Measurements from ENCODE around the gene VRK2.
"Not testable (repeated sequence)": the region's sequence is repeated elsewhere in the genome, so short reads cannot be mapped to it uniquely, and the experiment has no call there.

VRK2 gene

DNA sequence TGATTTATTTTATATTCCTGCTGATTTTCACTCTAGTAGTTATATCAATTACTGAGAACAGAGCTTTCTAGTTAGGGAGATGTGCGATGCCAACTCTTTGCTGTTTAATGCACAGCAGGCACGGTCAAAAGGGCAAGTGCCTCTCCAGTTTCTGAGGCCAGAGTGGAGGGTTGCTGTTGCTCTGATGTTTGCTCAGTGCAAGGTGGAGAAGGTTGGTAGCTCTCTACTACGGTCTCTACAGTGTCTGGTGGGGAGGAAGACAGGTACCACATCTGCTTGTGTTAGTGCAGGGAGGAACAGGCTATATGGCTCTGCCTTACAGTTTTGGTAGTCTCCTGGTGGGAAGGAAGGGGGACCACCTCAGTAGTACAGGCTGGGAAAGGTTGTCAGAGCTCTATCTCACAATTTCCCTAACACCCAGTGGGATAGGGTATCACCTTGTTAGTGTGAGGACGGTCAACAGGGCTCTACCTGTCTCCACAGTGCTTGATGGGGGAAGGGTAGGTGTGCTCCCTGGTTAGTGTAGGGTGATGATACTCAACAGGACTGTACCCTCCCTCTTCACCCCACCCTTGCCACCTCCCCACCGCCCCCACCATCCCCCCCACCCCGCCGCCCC is 108.7 kb downstream of the VRK2 start:
- H3K27ac ChIP-seq = no peak overlapping the region
- DNase-seq (ENCODE audit: low read depth, low spot score) = no peak

DNA sequence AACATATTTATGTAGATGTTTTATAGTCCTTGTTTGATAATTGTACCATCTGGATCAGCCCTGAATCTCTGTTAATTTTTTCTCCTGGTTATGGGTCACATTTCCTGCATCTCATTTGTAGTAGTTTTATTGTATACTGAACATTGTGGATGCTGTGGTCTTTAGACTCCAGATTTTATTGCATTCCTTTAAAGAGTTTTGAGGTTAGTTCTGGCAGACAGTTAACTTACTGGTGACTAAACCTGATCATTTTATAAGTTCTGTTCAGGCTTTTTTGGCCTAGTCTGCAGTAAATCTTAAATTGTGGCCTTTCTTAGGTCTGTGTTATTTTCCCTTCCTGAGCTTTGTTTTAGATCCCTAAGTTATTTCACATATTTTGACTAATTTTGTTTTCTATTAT is 110.2 kb downstream of the VRK2 start:
- no peak overlapping the region for H3K27ac ChIP-seq
- DNase-seq (ENCODE audit: low read depth, low spot score) = no peak

DNA sequence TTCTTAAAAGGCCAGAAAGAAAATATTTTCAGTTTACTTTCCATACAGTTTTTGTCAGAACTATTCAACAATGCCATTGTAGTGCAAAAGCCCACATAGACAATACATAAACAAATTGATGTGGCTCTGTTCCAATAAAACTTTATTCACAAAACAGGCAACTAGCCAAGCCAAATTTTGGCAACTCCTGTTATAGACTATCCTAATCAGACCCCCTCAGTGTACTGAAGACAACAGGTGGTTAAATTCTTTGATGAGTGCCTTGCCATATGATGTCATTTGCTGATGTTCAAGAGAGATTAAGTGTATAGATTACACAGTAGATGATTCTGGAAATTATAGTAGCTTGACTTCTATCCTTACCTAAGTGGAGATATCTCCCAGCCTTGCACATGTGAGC is 111.1 kb downstream of the VRK2 start:
- no peak overlapping the region for H3K27ac ChIP-seq
- no peak for DNase-seq (ENCODE audit: low read depth, low spot score)

DNA sequence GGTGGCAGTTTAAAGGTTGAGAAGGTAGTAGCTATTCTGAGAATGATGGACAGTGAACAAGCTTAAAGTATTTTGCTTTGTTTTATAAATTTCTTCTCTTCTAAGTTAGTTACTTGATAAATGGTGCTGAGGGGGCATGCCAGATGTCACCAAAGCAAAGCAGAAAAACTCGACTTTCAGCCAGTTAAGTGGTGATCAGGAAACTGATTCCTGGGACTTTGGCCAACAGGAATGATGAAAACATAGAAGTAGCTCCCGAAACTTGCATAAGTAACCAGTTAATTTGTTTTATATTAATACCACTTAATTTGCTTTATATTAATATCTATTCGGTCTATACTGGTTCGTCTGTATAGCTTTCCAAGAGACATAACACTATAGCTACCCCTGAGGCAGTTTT is 111.9 kb downstream of the VRK2 start:
- H3K27ac ChIP-seq = no peak overlapping the region
- no peak for DNase-seq (ENCODE audit: low read depth, low spot score)

DNA sequence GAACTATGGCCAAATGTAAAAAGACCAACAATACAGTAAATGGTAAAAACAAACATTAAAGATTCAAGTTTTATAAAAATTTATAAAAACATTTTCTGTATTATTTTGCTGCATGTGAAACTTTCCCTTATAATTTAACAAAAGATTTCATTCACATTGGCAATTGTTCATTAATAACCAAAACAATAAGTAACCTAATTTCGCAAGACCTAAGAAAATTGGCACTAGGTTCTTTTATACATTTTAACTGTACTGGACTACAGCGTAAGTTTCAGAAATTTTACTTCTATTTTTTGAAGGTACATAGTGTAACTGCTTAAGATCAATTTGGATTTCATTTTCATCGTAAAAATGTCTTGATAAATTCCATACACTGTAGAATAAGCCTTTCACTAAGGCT is 117.3 kb downstream of the VRK2 start:
- no peak for DNase-seq (ENCODE audit: low read depth, low spot score)
- H3K27ac ChIP-seq = no peak overlapping the region

DNA sequence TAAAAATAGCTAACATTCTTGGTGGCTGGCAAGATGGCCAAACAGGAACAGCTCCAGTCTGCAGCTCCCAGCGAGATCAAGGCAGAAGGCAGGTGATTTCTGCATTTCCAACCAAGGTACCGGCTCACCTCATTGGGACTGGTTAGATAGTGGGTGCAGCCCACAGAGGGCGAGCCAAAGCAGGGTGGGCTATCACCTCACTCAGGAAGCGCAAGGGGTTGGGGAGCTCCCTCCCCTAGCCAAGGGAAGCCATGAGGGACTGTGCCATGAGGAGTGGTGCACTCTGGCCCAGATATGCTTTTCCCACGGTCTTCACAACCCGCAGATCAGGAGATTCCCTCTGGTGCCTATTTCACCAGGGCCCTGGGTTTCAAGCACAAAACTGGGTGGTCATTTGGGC is 121.5 kb downstream of the VRK2 start:
- DNase-seq (ENCODE audit: low read depth, low spot score); H3K27ac ChIP-seq: not testable (repeated sequence)

DNA sequence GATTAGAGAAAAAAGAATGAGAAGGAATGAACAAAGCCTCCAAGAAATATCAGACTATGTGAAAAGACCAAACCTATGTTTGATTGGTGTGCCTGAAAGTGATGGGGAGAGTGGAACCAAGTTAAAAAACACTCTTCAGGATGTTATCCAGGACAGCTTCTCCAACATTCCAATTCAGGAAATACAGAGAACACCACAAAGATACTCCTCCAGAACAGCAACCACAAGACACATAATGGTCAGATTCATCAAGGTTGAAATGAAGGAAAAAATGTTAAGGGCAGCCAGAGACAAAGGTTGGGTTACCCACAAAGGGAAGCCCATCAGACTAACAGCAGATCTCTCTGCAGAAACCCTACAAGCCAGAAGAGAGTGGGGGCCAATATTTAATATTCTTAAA is 123.2 kb downstream of the VRK2 start:
- H3K27ac ChIP-seq; DNase-seq (ENCODE audit: low read depth, low spot score): not testable (repeated sequence)

DNA sequence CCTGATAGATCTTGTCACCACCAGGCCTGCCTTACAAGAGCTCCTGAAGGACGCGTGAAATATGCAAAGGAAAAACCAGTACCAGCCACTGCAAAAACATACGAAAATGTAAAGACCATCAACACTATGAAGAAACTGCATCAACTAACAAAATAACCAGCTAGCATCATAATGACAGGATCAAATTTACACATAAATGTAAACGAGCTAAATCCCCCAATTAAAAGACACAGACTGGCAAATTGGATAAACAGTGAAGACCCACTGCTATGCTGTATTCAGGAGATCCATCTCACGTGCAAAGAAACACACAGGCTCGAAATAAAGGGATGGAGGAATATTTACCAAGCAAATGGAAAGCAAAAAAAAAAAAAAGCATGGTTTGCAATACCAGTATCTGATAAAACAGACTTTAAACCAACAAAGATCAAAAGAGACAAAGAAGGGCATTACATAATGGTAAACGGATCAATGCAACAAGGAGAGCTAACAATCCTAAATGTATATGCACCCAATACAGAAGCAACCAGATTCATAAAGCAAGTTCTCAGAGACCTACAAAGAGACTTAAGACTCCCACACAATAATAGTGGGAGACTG is 123.8 kb downstream of the VRK2 start:
- H3K27ac ChIP-seq; DNase-seq (ENCODE audit: low read depth, low spot score): not testable (repeated sequence)

DNA sequence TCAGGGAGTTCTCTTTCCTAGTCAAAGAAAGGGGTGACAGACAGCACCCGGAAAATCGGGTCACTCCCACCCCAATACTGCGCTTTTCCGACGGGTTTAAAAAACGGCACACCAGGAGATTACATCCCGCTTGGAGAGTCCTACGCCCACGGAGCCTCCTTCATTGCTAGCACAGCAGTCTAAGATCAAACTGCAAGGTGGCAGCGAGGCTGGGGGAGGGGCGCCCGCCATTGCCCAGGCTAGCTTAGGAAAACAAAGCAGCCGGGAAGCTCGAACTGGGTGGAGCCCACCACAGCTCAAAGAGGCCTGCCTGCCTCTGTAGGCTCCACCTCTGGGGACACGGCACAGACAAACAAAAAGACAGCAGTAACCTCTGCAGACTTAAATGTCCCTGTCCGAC is 125.2 kb downstream of the VRK2 start:
- not testable (repeated sequence) for DNase-seq (ENCODE audit: low read depth, low spot score); H3K27ac ChIP-seq

DNA sequence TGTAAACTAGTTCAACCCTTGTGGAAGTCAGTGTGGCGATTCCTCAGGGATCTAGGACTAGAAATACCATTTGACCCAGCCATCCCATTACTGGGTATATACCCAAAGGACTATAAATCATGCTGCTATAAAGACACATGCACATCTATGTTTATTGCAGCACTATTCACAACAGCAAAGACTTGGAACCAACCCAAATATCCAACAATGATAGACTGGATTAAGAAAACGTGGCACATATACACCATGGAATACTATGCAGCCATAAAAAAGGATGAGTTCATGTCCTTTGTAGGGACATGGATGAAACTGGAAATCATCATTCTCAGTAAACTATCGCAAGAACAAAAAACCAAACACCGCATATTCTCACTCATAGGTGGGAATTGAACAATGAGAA is 130.6 kb downstream of the VRK2 start:
- H3K27ac ChIP-seq; DNase-seq (ENCODE audit: low read depth, low spot score): not testable (repeated sequence)

DNA sequence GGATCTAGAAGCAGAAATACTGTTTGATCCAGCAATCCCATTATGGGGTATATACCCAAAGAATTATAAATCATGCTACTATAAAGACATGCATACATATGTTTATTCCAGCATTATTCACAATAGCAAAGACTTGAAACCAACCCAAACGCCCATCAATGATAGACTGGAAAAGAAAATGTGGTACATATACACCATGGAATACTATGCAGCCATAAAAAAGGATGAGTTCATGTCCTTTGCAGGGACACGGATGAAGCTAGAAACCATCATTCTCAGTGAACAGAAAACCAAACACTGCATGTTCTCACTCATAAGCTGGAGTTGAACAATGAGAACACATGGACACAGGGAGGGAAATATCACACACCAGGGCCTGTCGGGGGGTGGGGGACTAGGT is 133.6 kb downstream of the VRK2 start:
- not testable (repeated sequence) for DNase-seq (ENCODE audit: low read depth, low spot score); H3K27ac ChIP-seq

DNA sequence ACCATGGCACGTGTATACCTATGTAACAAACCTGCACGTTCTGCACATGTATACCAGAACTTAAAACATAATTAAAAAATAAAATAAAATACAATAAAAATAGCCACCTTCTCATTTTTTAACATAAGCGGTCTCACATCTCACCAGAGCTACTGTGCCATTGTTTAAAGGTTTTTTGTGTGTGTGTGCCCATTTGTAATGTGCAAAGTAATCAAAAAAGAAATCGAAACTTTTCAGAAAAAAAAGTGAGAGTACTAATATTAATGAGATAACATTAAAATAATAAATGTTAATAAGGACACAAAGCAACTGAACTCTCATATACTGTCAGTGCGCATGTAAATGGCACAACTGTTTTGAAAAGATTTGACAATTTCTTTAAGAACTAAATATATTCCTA is 134.0 kb downstream of the VRK2 start:
- DNase-seq (ENCODE audit: low read depth, low spot score) = no peak
- no peak overlapping the region for H3K27ac ChIP-seq

DNA sequence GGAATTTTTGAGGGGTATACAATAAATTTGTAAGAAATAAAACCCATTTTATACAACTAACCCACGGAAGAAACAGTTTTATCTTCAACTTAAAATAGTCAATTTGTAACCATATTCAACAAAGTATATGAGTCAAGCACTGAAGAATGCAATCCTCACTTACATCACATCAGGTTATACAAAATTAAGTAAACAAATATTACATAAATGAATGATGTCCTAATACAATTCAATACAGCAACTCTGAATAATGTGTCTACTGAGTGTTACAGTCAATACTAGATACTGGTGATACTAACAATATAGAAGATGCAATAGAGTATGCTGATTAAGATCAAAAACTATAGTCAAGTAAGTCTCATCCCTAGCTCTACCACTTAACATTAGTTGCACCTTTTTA is 135.9 kb downstream of the VRK2 start:
- peak; percentile 0 for DNase-seq (ENCODE audit: low read depth, low spot score)
- H3K27ac ChIP-seq = no peak overlapping the region

DNA sequence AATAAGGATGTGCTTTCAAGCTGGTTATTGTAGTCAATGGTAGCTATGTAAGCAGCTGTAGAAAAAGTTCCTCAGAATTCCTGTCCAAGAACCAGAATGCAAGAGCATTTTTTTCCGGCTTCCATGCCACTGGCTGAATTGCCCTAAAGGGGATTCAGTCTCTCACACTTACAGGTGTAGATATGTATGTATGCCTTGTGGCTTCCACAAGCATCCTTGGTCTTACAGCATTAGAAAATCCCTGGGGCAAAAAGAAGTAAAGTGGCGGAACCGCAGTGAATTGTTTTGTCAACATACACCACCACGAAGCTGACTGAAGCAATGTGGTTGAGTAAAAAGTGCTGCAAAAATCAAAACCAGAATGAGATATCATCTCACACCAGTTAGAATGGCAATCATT is 139.9 kb downstream of the VRK2 start:
- DNase-seq (ENCODE audit: low read depth, low spot score) = no peak
- H3K27ac ChIP-seq = no peak overlapping the region

DNA sequence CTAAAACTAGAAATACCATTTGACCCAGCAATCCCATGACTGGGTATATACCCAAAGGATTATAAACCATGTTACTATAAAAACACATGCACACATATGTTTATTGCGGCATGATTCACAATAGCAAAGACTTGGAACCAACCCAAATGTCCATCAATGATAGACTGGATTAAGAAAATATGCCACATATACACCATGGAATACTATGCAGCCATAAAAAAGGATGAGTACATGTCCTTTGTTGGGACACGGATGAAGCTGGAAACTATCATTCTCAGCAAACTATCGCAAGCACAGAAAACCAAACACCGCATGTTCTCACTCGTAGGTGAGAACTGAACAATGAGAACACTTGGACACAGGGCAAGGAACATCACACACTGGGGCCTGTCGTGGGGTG is 140.4 kb downstream of the VRK2 start:
- DNase-seq (ENCODE audit: low read depth, low spot score); H3K27ac ChIP-seq: not testable (repeated sequence)

DNA sequence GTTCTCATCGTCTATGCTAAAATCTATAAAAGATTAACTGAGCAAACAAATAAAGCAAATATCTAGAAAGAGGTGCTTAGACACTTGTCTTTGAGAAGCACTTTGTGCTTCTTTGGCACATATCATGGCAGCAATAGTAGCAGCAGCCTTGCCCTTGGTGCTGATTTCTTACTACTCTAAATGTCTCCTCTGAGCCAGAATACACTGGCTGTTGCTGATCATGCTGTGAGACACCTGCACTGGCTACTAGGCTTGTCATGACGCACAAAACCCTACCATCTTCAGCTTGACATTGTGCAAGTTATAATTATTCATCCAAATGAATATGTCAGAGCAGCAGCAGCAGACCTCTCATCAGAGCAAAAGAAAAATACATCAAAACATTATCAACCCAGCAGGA is 147.9 kb downstream of the VRK2 start:
- DNase-seq (ENCODE audit: low read depth, low spot score) = no peak

DNA sequence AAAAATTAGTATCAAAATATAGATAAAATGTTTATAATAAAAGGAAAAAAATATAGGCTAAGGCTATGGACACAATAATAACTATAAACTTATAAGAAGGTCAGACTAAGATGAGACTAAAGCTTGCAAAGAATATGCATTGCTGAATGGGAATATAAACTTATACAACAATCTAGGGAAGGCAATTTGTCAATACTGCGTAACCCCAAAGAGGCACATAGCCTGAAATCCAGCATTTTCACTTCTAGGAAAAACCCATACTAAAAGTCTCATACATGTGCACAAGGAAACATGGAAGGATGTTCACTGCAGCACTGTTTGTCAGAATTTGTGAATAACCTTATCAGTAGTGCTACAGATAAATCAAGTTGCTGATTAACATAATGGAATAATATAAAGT is 149.1 kb downstream of the VRK2 start:
- DNase-seq (ENCODE audit: low read depth, low spot score) = no peak

More for the DNA sequence above, 147.9 kb downstream of the VRK2 start:
- no peak overlapping the region for H3K27ac ChIP-seq

DNA sequence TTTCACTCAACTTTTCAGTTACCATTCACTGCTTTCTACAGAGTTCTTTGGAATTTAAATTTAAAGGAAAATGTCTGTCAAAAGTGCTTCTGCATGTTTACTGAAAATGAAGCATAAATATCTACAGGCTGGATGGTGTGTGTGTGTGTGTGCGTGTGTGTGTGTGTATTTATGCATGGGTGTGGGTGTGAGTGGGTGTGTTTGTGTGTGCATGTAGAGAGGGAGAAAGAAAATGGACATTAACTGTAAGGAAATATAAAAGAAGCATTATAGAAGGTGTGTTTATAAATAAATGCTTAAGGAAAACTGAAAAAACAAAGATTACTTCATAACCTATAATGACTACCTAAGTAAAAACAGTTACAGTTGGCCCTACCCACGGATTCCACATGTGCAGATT is 151.3 kb downstream of the VRK2 start:
- H3K27ac ChIP-seq = no peak overlapping the region
- no peak for DNase-seq (ENCODE audit: low read depth, low spot score)

More for the DNA sequence above, 149.1 kb downstream of the VRK2 start:
- no peak overlapping the region for H3K27ac ChIP-seq

DNA sequence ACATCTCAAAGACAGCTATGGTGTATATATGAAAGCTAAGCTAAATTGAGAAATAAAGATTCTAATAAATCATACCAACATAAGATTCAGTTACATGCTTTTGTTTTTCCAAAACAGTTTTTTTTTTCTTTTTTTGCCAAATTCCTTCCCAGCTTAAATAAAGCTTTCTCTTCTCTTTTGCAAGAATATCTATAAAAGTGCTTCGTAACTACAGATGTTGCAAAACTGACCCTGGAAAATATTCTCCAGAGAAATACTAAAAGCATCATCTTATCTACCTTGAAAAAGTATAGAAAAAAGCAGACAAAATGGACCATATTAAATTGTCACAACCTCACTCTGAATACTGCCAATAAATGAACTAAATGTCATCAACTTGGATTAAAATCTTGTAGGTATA is 155.8 kb downstream of the VRK2 start:
- no peak for DNase-seq (ENCODE audit: low read depth, low spot score)
- no peak overlapping the region for H3K27ac ChIP-seq

DNA sequence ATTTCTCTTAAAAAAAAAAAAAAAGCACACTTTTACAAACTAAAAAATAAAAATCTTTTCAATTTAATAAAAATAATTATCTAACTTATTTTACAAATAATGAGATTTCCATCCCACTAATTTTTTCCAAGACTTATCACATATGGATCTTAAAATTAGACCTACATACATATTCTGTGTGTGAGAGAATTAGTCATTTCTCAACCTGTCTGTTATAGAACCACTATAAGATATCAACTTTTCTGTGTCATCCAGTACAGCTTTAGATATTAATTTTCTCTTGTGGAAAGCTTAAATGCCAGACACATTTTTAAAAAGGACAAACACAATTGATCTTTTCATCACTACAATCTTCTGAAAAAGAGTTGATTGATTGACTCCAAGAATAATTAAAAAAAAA is 156.4 kb downstream of the VRK2 start:
- DNase-seq (ENCODE audit: low read depth, low spot score) = no peak
- H3K27ac ChIP-seq = no peak overlapping the region

DNA sequence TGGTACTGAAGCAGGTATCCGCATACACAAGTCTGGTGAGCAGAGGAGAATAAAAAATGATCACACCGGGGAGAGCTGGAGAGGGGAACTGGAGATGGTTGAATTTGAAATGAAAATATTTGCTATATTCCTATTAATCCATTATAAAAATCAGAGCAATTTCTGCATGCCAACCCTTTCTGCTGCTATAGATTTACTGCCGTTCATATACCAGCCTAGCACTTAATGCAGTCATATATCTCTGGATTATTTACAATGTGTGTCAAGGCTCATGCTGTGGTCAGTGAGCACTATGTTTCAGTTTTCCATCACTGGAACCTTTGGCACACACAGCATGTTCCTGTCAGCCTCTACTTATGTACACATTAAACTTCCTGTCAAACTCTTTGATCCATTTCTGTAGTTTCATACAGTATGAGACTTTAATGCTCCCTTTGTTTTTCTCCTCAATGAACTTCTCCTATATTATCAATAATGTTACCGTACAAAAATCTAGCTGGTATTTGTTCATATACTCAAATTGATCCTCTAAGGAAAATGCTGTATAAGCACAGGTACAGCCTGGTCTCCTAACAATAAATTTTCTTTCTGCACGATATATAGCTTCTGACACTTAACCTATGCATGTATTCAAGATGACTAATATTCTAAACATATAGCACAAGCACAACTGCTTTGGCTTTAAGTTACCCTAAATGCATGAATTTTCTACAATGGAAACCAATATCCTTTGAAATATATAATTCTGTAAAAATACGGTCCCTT is 157.8 kb downstream of the VRK2 start:
- DNase-seq (ENCODE audit: low read depth, low spot score) = no peak
- no peak overlapping the region for H3K27ac ChIP-seq

DNA sequence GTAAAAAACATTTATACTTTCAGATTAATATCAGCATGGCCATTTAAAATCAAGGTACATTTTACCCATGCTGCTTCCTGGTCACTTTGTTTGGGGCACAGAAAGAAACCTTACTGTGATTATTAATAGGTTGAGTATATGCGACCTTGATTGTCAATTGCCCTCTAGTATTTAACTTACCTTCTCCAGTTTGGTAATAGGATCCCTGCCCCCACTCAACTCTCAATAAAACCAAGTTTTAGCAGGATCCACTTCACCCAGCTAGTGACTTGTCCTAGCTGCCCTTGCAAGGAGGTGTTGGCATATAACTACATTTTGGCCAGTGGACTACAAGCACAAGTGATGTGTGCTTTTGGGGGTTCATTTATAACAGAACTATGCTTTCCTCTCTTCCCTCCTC is 160.2 kb downstream of the VRK2 start:
- H3K27ac ChIP-seq = no peak overlapping the region
- no peak for DNase-seq (ENCODE audit: low read depth, low spot score)
